UCSD-AML1 (cell line): ENCODE results near the gene RAB11A.

Source experiments
- DNase-seq: peaks from one replicate; lab custom pipeline; 2025; ENCODE audit not compliant: unreplicated experiment; lab: John Stamatoyannopoulos, UW

The RAB11A gene

DNA sequence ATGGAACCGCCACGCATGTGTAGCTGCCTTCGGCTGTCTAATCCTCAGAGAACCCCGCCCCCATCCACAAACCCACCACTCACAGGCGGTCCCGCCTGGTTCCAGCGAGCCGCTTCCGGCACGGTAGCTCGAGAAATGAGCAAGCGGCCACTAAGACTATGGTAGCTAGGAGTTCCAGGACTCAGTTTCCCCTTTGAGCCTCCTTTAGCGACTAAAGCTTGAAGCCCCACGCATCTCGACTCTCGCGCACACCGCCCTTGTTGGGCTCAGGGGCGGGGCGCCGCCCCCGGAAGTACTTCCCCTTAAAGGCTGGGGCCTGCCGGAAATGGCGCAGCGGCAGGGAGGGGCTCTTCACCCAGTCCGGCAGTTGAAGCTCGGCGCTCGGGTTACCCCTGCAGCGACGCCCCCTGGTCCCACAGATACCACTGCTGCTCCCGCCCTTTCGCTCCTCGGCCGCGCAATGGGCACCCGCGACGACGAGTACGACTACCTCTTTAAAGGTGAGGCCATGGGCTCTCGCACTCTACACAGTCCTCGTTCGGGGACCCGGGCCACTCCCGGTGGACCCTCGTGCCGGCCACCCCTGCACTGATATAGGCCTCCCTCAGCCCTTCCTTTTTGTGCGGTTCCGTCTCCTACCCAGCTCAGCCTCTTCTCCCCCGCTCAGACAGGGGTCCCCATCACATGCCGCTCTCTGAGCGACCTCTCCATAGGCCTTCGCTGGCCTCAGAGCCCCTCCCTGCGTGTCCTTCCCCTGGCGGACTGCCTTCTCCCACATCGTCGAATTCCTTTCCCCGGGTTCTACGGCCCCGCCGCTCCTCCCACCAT, at the start of gene RAB11A:
Gene RAB11A, plus strand, starts transcription at position 366 of the 828 bp plus-strand sequence. Its CDS starts 95 bp downstream, at position 461.
- DNase-seq, result peak; percentile 97

DNA sequence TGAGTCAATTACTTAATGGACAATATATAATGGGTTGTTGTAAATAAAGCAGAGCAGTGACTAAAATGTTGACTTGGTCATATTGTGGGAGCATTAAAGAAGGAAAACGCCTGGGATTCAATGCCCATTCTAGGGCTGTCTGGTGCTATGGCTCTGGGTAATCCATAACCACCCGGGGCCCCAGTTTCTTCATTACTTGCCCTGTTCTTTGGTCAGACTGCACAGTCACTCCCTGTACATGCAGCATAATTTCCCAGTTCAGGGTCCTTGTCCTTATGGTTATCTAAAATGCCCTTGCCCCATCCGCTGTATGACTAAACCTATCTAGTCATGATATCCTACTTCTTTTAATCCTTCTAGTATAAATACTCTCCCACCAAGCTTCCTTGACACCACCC, 49.7 kb upstream of the RAB11A start:
- peak; percentile 31 for DNase-seq

DNA sequence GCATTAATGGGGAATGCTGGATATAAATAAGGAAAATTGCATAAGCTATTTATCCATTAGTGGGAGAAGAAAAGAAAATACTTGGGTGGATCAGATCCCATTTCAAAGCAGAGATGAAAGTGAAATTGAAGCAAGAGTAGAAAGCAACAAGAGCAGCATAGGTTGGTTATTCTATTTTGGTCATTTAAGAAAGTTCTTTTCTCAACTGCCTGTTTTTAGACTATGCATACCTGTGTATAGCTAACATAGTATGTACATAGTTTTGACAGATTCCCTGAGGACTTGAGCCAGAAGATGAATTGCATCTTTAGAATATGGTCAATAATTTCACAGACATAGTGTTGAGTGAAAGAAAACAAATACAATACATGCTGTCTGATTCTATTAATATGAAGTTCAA, 48.2 kb upstream of the RAB11A start:
- no peak for DNase-seq

DNA sequence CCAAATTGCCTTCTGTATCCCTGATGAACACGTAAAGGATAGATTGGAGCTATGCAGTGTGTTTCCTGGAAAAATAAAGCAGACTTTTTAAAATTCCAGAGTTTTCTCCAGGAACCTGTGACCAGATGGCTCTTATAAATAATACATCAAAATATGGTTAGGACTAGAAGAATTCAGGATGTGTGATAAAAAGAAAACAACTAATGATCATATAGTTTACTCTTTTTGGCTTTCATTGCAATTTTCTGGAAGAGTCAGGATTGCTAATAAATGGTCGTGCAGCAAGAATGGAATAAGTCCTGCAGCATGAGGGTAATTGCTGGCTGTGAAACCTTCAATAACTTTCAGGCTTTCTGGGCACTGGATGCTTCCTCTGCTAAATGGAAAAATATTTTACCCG, 47.0 kb upstream of the RAB11A start:
- DNase-seq, result no peak

DNA sequence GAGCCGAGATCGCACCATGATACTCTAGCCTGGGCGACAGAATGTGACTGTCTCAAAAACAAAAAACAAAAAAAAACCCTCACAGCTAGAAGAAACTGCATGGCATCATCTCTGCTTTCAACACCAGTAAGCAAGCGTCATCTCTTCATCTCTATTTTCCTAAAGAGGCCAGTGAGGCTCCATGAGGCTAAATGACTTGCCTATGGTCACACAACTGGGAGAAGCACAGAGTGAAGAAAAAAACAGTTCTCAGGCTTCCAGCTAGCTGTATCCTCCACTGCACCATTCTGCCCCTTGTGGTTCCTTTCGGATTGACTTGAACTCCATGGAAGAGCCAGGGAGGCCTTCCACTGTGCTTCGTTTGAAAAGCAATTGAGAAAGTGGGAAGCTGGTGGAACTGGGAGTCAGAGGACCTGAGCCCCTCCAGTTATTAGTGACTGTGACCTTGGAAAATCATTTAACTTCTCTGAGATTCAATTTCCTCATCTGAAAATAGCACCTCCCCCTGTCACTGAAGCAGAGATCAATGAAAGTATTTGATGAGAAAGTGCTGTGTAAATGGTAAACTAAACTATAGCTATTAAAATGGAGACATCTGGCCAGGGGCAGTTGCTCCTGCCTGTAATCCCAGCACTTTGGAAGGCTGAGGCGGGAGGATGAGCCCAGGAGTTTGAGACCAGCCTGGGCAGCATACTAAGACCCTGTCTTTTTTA, 45.1 kb upstream of the RAB11A start:
- peak; percentile 42 for DNase-seq

DNA sequence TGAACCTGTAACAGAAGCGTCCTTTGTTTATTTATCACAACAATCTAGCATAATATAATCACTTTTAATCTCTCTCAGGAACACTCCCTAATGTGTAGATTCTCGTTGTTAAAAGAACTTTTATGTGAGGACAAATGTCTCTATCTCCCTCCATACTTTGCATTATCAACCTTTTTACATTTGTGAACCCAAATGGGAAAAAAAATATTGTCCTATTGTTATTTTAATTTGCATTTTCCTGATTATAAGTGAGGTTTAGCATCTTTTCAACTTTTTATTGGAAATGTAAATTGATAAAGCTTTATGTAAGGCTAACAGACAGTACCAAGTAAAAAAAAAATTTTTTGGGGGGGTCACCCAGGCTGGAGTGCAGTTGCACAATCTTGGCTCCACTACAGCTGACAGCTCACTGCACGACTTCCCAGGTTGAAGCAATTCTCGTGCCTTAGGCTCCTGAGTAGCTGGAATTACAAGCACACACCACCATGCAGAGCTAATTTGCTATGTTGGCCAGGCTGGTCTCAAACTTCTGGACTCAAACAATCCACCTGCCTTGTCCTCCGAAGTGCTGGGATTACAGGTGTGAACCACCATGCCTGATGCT, 44.2 kb upstream of the RAB11A start:
- DNase-seq, result no peak

DNA sequence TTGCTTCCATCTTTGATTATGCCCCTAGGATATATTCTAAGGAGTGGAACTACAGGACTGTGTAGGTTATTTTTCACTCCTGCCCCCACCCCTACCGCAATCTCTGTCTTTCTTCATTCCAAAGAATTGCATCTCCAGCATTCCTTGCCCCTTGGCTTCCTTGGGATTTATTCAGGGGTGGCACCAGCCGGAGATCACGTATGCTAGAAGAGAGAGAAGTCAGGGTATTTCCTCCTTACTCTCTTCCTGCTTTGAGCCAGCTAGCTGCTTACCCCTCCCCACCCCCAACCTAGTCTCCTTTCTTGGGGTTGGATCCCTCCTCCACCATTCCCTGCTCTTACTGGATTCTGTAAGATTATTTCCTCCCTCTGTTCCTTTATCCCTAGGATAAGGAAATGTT, 42.2 kb upstream of the RAB11A start:
- DNase-seq, result no peak

DNA sequence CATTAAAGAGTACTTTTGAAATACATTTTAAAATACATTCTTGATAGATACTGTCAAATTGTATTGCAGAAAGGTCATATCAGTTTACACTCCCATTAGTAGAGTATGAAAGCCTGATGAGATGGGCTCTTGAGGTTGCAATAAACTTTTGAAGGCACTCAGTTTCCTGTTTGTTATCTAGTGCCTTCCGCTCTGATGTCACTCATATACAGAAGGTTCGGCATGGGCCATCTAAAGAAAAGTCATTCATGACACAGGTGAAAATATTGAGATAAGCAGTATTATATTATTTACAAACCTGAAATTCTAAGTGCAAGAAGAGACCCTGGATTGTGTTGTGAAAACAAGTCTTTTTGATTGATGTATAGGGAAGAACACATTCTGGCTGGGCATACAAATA, 40.7 kb upstream of the RAB11A start:
- no peak for DNase-seq

DNA sequence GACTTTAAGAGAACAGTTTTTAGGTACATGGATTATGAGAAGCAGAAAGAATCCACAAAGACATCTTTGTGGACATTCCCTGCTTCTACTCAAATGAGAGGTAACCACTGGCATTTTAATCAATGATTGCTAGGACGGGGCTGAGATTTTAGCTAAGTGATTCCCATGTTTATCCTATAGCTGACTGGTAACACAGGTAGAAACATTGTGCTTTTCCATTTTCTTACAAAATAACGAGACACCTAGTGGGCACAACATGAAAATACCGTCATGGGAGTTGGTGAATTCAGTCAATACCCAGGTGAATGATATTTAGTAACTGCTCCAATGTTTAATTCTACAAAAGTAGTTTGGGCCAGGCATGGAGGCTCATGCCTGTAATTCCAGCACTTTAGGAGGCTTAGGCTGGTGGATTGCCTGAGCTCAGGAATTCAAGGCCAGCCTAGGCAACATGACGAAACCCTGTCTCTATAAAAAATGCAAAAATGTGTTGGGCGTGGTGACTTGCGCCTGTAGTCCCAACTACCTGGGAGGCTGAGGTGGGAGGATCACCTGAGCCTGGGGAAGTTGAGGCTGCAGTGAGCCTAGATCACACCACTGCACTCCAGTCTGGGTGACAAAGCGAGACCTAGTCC, 40.0 kb upstream of the RAB11A start:
- DNase-seq, result no peak

DNA sequence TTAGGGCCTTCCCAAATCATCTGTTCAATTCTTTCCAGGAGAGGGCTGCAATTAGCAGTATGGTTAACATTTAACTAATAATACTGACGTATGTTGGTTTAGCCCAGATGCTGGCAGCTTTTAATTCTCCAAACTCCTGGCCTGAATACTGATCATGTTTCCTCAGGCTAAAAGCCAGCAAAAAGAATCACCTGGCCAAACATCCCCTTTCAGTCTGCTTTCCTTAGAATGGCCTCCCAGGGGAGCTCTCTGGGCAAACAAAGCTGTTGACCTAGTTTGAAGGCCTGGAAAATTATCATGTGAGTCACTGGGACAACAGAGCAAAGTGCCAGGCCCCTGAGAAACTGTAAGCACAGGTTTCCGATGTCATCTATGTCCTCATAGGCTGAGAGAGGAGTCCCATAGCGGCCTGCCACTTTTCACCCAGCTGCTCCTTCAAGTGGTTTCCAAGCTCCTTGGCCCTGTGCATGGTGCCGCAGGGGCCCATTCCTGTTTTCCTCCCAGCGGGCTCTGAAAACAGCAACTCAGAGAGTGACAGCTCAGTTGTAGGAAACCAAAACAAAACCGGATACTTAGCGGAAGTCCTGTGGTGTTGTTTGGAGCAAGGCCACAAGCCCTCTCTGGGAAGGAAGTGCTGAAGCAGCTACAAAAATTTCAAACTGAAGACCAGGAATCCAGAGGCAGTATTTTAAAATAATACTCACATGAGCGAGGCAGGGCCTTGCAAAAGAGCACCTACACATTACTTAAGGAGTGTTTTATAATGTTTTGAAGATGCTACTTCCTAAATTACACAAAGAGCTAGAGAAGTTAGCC, 36.5 kb upstream of the RAB11A start:
- peak; percentile 91 for DNase-seq

DNA sequence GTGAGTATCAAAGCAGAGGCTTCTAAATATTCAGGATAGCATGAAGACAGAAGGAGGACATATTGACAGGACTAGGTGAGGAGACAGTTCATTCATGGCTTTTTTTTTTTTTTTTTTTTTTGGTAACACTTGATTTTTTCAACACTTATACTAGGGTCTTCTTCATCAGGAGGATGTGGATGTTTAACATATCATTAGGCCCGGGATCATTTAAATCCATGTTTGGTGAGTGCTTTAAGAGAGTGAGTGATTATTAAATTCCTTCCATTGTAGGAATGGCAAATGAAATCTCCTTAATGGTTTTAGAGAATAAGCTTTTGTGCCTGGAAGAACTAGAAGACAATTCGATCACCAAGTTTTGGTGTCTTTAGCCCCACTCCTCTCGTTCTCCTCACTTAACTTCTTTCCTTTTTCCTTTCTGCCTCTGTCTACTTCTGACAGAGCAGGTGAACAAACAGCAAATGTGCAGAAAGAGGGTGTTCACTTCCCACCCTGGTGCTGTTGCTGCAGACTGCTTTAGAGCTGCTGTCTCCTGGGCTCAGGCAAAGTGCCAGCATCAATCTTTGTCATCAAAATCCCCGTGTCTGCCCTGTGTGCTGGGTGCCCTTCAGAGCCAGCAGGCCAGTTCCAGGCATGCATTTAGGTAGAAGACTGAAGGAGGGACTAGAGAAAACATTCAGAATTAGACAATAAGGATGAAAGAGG, 35.6 kb upstream of the RAB11A start:
- peak; percentile 30 for DNase-seq

DNA sequence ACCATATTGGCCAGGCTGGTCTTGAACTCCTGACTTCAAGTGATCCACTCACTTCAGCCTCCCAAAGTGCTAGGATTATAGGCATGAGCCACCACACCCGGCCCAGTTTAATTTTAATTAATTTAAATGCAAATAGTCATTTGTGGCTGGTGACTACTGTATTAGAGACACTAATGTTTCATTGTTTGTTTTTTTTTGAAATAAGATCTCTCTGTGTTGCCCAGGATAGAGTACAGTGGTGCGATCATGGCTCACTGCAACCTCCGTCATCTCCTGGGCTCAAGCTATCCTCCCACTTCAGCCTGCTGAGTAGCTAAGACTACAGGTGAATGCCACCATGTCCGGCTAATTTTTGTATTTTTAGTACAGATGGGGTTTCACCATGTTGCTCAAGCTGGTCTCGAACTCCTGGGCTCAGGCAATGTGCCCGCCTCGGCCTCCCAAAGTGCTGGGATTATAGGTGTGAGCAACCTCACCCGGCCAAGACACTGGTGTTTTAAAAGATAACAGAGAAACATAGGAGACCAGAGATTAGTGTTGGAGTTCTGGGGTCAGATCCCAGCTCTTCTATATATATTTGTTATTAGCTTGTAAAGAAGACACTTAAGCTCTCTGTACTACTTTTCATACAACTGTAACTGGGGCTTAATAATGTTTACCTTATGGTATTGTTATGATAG, 34.5 kb upstream of the RAB11A start:
- DNase-seq, result no peak

DNA sequence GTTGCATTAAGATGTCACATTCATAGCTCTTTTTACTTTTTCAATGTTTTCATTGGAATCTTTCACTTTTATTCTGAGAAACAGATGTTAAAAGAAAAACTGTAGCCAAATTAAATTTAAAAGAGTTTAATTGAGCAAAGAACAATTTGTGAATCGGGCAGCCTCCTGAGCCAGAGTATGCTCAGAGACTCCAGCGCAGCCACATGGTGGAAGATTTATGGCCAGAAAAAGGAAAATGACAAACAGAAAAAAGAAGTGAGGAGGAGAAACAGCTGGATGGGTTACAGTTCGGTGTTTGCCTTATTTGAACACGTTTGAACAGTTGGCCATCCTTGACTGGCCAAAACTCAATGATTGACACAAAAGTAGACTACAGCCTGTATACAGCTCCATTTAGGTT, 33.8 kb upstream of the RAB11A start:
- no peak for DNase-seq

DNA sequence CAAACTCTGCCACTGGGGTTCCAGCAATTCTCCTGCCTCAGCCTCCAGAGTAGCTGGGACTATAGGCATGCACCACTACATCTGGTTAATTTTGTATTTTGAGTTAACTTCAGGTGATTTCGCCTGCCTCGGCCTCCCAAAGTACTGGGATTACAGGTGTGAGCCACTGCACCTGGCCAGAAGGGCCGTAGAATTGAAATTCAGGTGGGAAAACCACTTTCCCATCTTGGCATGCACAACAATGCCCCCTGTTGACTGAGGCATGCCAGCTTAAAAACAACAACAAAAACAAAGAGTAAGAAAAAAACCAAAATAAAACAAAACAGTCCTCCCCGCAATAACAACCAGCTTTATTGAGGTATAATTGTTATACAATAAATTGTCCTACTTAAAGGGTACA, 32.6 kb upstream of the RAB11A start:
- DNase-seq, result no peak

DNA sequence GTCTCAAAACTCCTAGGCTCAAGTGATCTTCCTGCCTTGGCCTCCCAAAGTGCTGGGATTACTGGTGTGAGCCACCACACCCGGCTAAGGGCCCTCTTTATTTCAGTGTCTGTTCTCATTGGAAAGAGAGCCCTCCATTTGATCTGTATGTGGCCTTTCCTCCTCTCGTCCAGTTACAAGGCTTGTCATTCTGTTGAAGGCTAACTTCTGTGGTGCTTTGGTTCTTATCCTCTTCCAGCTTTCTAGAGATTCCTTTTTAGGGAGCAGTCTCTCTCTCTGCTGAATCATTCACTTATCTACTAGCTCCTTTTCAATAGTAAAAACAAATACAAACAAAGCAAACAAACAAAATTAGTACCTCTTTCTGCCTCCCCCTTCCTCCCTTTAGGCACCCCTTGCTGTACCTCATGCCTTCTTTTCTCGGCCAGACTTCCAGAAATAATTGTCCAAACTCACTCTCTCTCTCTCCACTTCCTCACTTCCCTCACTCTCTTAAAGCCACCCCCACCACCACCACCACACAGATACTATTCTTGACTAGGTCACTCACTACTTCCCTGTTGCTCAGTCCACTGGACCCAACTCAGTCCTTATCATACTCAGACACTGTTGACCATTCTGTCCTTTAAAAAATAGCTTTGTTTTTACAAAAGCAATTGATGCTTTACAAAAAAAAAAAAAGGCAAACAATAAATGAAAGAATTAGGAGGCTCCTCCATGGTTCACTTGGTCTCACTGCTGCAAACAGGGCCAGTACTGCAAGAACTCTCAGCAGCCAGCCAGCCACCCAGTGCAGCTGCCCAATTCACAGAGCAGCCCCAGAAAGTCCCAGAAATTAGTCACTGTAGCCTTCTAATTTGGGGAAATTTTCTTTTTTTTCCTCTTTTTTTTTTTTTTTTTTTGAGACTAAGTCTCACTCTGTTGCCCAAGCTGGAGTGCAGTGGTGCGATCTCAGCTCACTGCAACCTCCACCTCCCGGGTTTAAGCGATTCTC, 31.7 kb upstream of the RAB11A start:
- peak; percentile 38 for DNase-seq

DNA sequence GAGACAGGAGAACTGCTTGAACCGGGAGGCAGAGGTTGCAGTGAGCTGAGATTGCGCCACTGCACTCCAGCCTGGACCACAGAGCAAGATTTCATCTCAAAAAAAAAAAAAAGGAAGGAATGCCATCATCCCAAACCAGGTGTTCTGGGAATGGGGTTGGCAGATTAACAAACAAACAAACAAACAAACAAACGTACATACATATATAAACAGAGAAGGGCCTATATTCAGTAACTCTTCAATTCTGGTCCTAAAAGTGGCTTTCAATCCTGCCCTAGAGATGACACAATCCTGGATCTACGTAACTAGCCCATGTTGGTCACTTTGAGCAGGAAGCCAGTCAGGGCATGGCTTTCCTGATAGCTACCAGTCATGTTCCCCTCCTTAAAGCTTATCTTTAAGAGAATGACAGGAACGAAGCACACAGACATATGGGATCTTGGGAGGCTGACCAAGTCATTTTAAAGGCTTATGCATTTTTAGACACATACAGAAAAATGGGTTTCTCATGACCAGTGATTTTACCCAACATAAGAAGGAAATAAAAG, 29.9 kb upstream of the RAB11A start:
- DNase-seq, result peak; percentile 44

DNA sequence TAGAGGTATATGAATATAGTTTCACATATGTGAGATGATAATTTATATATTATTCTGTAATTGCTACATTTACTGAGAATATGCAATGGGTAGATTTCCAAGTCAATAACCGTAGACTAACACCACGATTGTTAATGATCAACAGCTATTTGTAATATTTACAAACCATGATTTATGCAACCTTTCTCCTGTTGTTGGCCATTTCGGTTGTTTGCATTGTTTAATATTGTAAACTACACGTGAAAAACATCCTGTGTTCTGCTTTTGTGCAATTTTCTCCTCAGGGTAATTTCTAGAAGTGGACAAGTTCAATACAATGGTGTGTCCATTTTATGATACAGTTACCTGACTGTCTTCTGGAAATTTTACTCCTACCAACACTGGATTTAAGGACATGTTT, 29.3 kb upstream of the RAB11A start:
- no peak for DNase-seq
